A673 (cell line): ENCODE data around the gene HP1BP3. TPM values are rescaled to one million over a fixed set of nuclear protein-coding genes. Genes with fewer than 3 reads are reported as not detected.

ENCODE experiments used
- BruUV-seq: library from RNA; stranded (reverse); fragments of 400-500 nt; replicated peaks from 2 replicates; lab custom pipeline; 2021; lab: Mats Ljungman, UMichigan
- CTCF ChIA-PET: fragments of 300-600 bp; sonication (Branson Sonifier 250); formaldehyde crosslinking; loops from one replicate; lab custom pipeline; 2022; ENCODE audit warnings: antibody characterized with exemption; lab: Charles Lee
- POLR2A ChIA-PET: fragments of 300-600 bp; sonication (Branson Sonifier 250); formaldehyde crosslinking; loops from one replicate; lab custom pipeline; 2022; ENCODE audit warnings: antibody characterized with exemption; ENCODE audit not compliant: low non-redundant PET; lab: Charles Lee
- DNase-seq: peaks from one replicate; pipeline ENCODE4 v3.0.0-alpha.2; 2015; ENCODE audit warnings: low spot score
- H3K27ac ChIP-seq: fragments of 200-600 bp; sonication (generic); 2 replicates; pipeline ENCODE4 v1.5.1; 2016; ENCODE audit warnings: mixed run types, low read depth, mild to moderate bottlenecking, mixed read lengths, antibody characterized with exemption, low read length; ENCODE audit not compliant: poor library complexity, severe bottlenecking
- H3K27me3 ChIP-seq: fragments of 200-600 bp; sonication (generic); replicated peaks from 2 replicates; pipeline ENCODE4 v1.6.1; 2017; ENCODE audit warnings: mixed run types, low read depth, mild to moderate bottlenecking, mixed read lengths, antibody characterized with exemption, low read length; ENCODE audit not compliant: insufficient read depth, poor library complexity
- H3K36me3 ChIP-seq: fragments of 200-600 bp; sonication (generic); 2 replicates; pipeline ENCODE4 v1.6.1; 2016; ENCODE audit warnings: mixed run types, mild to moderate bottlenecking, mixed read lengths, antibody characterized with exemption, low read length; ENCODE audit not compliant: insufficient read depth, poor library complexity, severe bottlenecking
- H3K4me1 ChIP-seq: fragments of 200-600 bp; sonication (generic); 2 replicates; pipeline ENCODE4 v1.6.1; 2017; ENCODE audit warnings: mixed run types, mild to moderate bottlenecking, mixed read lengths, antibody characterized with exemption, low read length; ENCODE audit not compliant: insufficient read depth, poor library complexity, severe bottlenecking
- H3K4me3 ChIP-seq: fragments of 200-600 bp; sonication (generic); 2 replicates; pipeline ENCODE4 v1.5.1; 2016; ENCODE audit warnings: low read depth, mixed run types, mild to moderate bottlenecking, mixed read lengths, low read length; ENCODE audit not compliant: poor library complexity, severe bottlenecking
- H3K9me3 ChIP-seq: fragments of 200-600 bp; sonication (generic); 2 replicates; pipeline ENCODE4 v1.6.1; 2016; ENCODE audit warnings: mixed run types, low read depth, mild to moderate bottlenecking, mixed read lengths, antibody characterized with exemption, low read length; ENCODE audit not compliant: poor library complexity, severe bottlenecking
- CTCF ChIP-seq: fragments of 300-800, 200-600 bp; sonication (generic); conservative IDR thresholded peaks from 2 replicates; pipeline ENCODE4 v1.5.1; 2017; ENCODE audit warnings: low read depth, mild to moderate bottlenecking, antibody characterized with exemption, low read length, moderate library complexity, mixed read lengths
- EZH2 ChIP-seq: fragments of 200-600 bp; sonication (generic); IDR thresholded peaks from 2 replicates; pipeline ENCODE4 v1.6.1; 2017; ENCODE audit warnings: borderline replicate concordance, low read depth, mild to moderate bottlenecking, mixed read lengths, antibody characterized with exemption, low read length; ENCODE audit not compliant: poor library complexity, severe bottlenecking
- intact Hi-C: fragments of 100-400 bp; cut with micrococcal nuclease; formaldehyde crosslinking; loops from one replicate; pipeline ENCODE4 v1.10.0; 2022; ENCODE audit not compliant: unreplicated experiment
- total RNA-seq: library from RNA; stranded (reverse); gene quantifications from 2 replicates; pipeline ENCODE4 v1.2.3, GENCODE V29; 2021

Gene HP1BP3
- total RNA-seq, 1 experiment from 2014 or later: 337 TPM

- no peak for DNase-seq
- Histone ChIP-seq H3K36me3 (peaks cover 80% of the 10 kb centered on the region), H3K4me3 (no peak overlapping the region), H3K9me3 (no peaks in the 10 kb centered on the region), H3K27me3 (no peaks in the 10 kb centered on the region), H3K27ac (no peak overlapping the region), H3K4me1 (no peaks in the 10 kb centered on the region)
- POLR2A ChIA-PET: no interaction called here
- CTCF ChIA-PET: no interaction called here
- BruUV-seq: no TSS peak
- TF ChIP-seq CTCF (no peak), EZH2 (no peak)
- intact Hi-C loops: no loop called here
Measured at GRCh38 chr1:20740781-20741180, 46.3 kb downstream of the HP1BP3 start.

- BruUV-seq: no TSS peak
- Histone ChIP-seq H3K4me1 (no peaks in the 10 kb centered on the region), H3K36me3 (peaks cover 65% of the 10 kb centered on the region), H3K9me3 (no peaks in the 10 kb centered on the region), H3K4me3 (no peak overlapping the region), H3K27me3 (no peaks in the 10 kb centered on the region), H3K27ac (no peak overlapping the region)
- CTCF ChIA-PET: no interaction called here
- intact Hi-C loops: no loop called here
- TF ChIP-seq EZH2 (no peak), CTCF (no peak)
- DNase-seq: no peak
- POLR2A ChIA-PET: no interaction called here
Measured at GRCh38 chr1:20739225-20739624, 47.9 kb downstream of the HP1BP3 start.

GRCh38 chr1:20735581-20736111 is 51.5 kb downstream of the HP1BP3 start:
- intact Hi-C loops: no loop called here
- Histone ChIP-seq H3K36me3 (peaks cover 30% of the 10 kb centered on the region), H3K27me3 (peaks cover 5% of the 10 kb centered on the region), H3K9me3 (no peaks in the 10 kb centered on the region), H3K4me3 (no peak overlapping the region), H3K4me1 (peaks cover 12% of the 10 kb centered on the region), H3K27ac (no peak overlapping the region)
- ChIA-PET CTCF (no interaction called here), POLR2A (no interaction called here)
- TF ChIP-seq CTCF (no peak), EZH2 (no peak)
- DNase-seq: no peak
- BruUV-seq: no TSS peak
